H1 (cell line): ENCODE data around the gene TNRC6C. TPM values are rescaled to one million over a fixed set of nuclear protein-coding genes. Genes with fewer than 3 reads are reported as not detected.
A peak's percentile ranks its signal among the peaks of the same experiment; 100 is the strongest.

Experiments
- CTCF ChIA-PET: fragments of 300-600 bp; sonication (Branson Sonifier 250); formaldehyde crosslinking; loops from one replicate; lab custom pipeline; 2021; ENCODE audit not compliant: partially characterized antibody; lab: Charles Lee
- POLR2A ChIA-PET: fragments of 300-600 bp; sonication (Branson Sonifier 250); formaldehyde crosslinking; loops from one replicate; lab custom pipeline; 2021; ENCODE audit warnings: inconsistent platforms; ENCODE audit not compliant: partially characterized antibody; lab: Charles Lee
- DNase-seq, 2 experiments: peaks; one replicate each; pipeline versions ENCODE4 v3.0.0 to v3.0.0-alpha.2; 2010 to 2022; ENCODE audit warnings: low spot score in 2 of 2, low read depth in 1 of 2, mixed read lengths in 1 of 2
- FAIRE-seq: peaks from 2 replicates; lab custom pipeline; 2011; peaks lifted over from hg19 to GRCh38; lab: Jason Lieb, UNC
- H2AFZ ChIP-seq: 2 replicates; pipeline ENCODE4 v1.8.1; 2012; ENCODE audit warnings: low read length, inconsistent platforms
- H2AK5ac ChIP-seq: 2 replicates; pipeline ENCODE4 v1.6.1; 2013; ENCODE audit warnings: low read depth, low read length
- H2BK120ac ChIP-seq: replicated peaks from 2 replicates; pipeline ENCODE3; 2013; ENCODE audit warnings: low read depth, low read length, inconsistent platforms
- H2BK12ac ChIP-seq: 2 replicates; pipeline ENCODE4 v1.6.1; 2013; ENCODE audit warnings: low read depth, low read length
- H2BK15ac ChIP-seq: 2 replicates; pipeline ENCODE4 v1.6.1; 2013; ENCODE audit warnings: low read length
- H2BK20ac ChIP-seq: 2 replicates; pipeline ENCODE4 v1.6.1; 2013; ENCODE audit warnings: low read length
- H2BK5ac ChIP-seq: 2 replicates; pipeline ENCODE4 v1.6.1; 2013; ENCODE audit warnings: low read depth, low read length
- H3K14ac ChIP-seq: 2 replicates; pipeline ENCODE4 v1.6.1; 2013; ENCODE audit warnings: inconsistent platforms; ENCODE audit not compliant: insufficient read length
- H3K18ac ChIP-seq: 2 replicates; pipeline ENCODE4 v1.6.1; 2013; ENCODE audit warnings: low read length; ENCODE audit errors: extremely low read depth
- H3K23ac ChIP-seq: 2 replicates; pipeline ENCODE4 v1.6.1; 2013; ENCODE audit warnings: inconsistent platforms; ENCODE audit not compliant: insufficient read length
- H3K23me2 ChIP-seq: 2 replicates; pipeline ENCODE4 v1.6.1; 2013; ENCODE audit warnings: low read depth, low read length
- H3K27ac ChIP-seq: 2 replicates; pipeline ENCODE4 v1.6.1; 2011; ENCODE audit warnings: low read depth, low read length, inconsistent platforms
- H3K27me3 ChIP-seq, 4 experiments: replicated peaks in 1 of 4; 1 replicate in 1 of 4; 2 replicates in 3 of 4; pipeline versions ENCODE4 v1.6.1 to v1.8.1; 2011 to 2013; ENCODE audit warnings: low read length in 3 of 4, mild to moderate bottlenecking in 3 of 4, inconsistent platforms in 2 of 4, mixed read lengths in 2 of 4, moderate library complexity in 1 of 4; ENCODE audit not compliant: control insufficient read depth in 3 of 4, insufficient read depth in 3 of 4; ENCODE audit errors: extremely low read depth in 1 of 4
- H3K36me3 ChIP-seq, 4 experiments: 2 replicates each; pipeline versions ENCODE4 v1.6.1 to v1.8.1; 2011 to 2013; ENCODE audit warnings: mild to moderate bottlenecking in 4 of 4, low read length in 3 of 4, moderate library complexity in 2 of 4, control low read depth in 1 of 4, inconsistent platforms in 1 of 4; ENCODE audit not compliant: insufficient read depth in 4 of 4, control insufficient read depth in 2 of 4
- H3K4ac ChIP-seq: replicated peaks from 2 replicates; pipeline ENCODE3; 2013; ENCODE audit warnings: low read length, low read depth, mixed read lengths, inconsistent platforms; ENCODE audit not compliant: insufficient read length
- H3K4me1 ChIP-seq, 4 experiments: replicated peaks in 1 of 4; 1 replicate in 1 of 4; 2 replicates in 3 of 4; pipeline versions ENCODE4 v1.6.1 to v1.8.1; 2011 to 2013; ENCODE audit warnings: low read length in 3 of 4, inconsistent platforms in 2 of 4, mixed read lengths in 1 of 4; ENCODE audit not compliant: insufficient read depth in 4 of 4, control insufficient read depth in 3 of 4
- H3K4me2 ChIP-seq, 2 experiments: 2 replicates each; pipeline versions ENCODE4 v1.6.1 to v1.8.1; 2011 to 2013; ENCODE audit warnings: low read depth in 2 of 2, low read length in 2 of 2, control low read depth in 1 of 2, inconsistent platforms in 1 of 2, mild to moderate bottlenecking in 1 of 2; ENCODE audit not compliant: insufficient read depth in 1 of 2
- H3K4me3 ChIP-seq, 4 experiments: fragments of 200-600, 300-600 bp in 1 of 4; sonication (generic), shearing (Covaris generic), sonication (Bioruptor Twin) in 1 of 4; 2 replicates each; pipeline versions ENCODE4 v1.5.1 to v1.8.1; 2011 to 2016; ENCODE audit warnings: low read length in 4 of 4, low read depth in 3 of 4, control low read depth in 2 of 4, inconsistent platforms in 2 of 4, mild to moderate bottlenecking in 2 of 4, mixed read lengths in 1 of 4, moderate library complexity in 1 of 4; ENCODE audit not compliant: insufficient read depth in 2 of 4; ENCODE audit errors: extremely low read depth in 1 of 4
- H3K56ac ChIP-seq: replicated peaks from 2 replicates; pipeline ENCODE3; 2013; ENCODE audit warnings: low read depth, mild to moderate bottlenecking, mixed read lengths, low read length, inconsistent platforms; ENCODE audit not compliant: insufficient read length
- H3K79me1 ChIP-seq: 2 replicates; pipeline ENCODE4 v1.6.1; 2013; ENCODE audit warnings: low read depth, low read length, control low read depth
- H3K79me2 ChIP-seq, 2 experiments: 2 replicates each; pipeline versions ENCODE4 v1.6.1 to v1.8.1; 2012 to 2013; ENCODE audit warnings: low read length in 2 of 2, mild to moderate bottlenecking in 2 of 2, inconsistent platforms in 1 of 2; ENCODE audit not compliant: insufficient read depth in 2 of 2, control insufficient read depth in 1 of 2
- H3K9ac ChIP-seq, 4 experiments: replicated peaks in 1 of 4; 1 replicate in 1 of 4; 2 replicates in 3 of 4; pipeline versions ENCODE4 v1.6.1 to v1.8.1; 2011 to 2013; ENCODE audit warnings: low read depth in 3 of 4, low read length in 3 of 4, control low read depth in 2 of 4, mild to moderate bottlenecking in 2 of 4, moderate library complexity in 2 of 4, inconsistent platforms in 1 of 4; ENCODE audit errors: extremely low read depth in 1 of 4
- H3K9me3 ChIP-seq, 2 experiments: 2 replicates each; pipeline versions ENCODE4 v1.6.1 to v1.8.1; 2012 to 2013; ENCODE audit warnings: mild to moderate bottlenecking in 2 of 2, moderate library complexity in 2 of 2, control low read depth in 1 of 2, inconsistent platforms in 1 of 2, low read depth in 1 of 2, low read length in 1 of 2, mixed read lengths in 1 of 2; ENCODE audit not compliant: insufficient read depth in 2 of 2
- H4K20me1 ChIP-seq, 2 experiments: replicated peaks in 1 of 2; 2 replicates each; pipeline versions ENCODE3 to v1.8.1; 2011 to 2013; ENCODE audit warnings: inconsistent platforms in 2 of 2, low read length in 2 of 2, mild to moderate bottlenecking in 1 of 2; ENCODE audit not compliant: insufficient read depth in 2 of 2, control insufficient read depth in 1 of 2
- H4K5ac ChIP-seq: 2 replicates; pipeline ENCODE4 v1.6.1; 2013; ENCODE audit warnings: low read length, low read depth, mixed read lengths, inconsistent platforms; ENCODE audit not compliant: insufficient read length
- H4K8ac ChIP-seq: 2 replicates; pipeline ENCODE4 v1.8.0; 2013; ENCODE audit warnings: mild to moderate bottlenecking, moderate library complexity, low read length, inconsistent platforms; ENCODE audit not compliant: insufficient read depth; ENCODE audit errors: extremely low read depth
- H4K91ac ChIP-seq: replicated peaks from 2 replicates; pipeline ENCODE3; 2013; ENCODE audit warnings: low read length, mixed read lengths, inconsistent platforms; ENCODE audit not compliant: insufficient read length
- ASH2L ChIP-seq: fragments of 200-600, 300-600 bp; sonication (generic); IDR thresholded peaks from one replicate; pipeline ENCODE4 v1.7.1; 2017; ENCODE audit warnings: low read length
- GTF2F1 ChIP-seq: IDR thresholded peaks from 2 replicates; pipeline ENCODE4 v1.6.1; 2012; ENCODE audit warnings: low read depth, low read length, improper control_type of control experiment, borderline replicate concordance
- KDM4A ChIP-seq: IDR thresholded peaks from one replicate; pipeline ENCODE4 v1.7.1; 2012; ENCODE audit warnings: low read depth, mild to moderate bottlenecking, moderate library complexity, low read length, inconsistent platforms; ENCODE audit not compliant: severe bottlenecking
- MAX ChIP-seq: IDR thresholded peaks from 2 replicates; pipeline ENCODE4 v1.6.1; 2012; ENCODE audit warnings: inconsistent platforms
- SAP30 ChIP-seq: fragments of 300-600 bp; sonication (generic); IDR thresholded peaks from 2 replicates; pipeline ENCODE4 v1.7.1; 2012; ENCODE audit warnings: low read length, moderate library complexity, mild to moderate bottlenecking, inconsistent platforms; ENCODE audit not compliant: insufficient read depth, insufficient replicate concordance
- TEAD4 ChIP-seq: IDR thresholded peaks from 2 replicates; pipeline ENCODE4 v1.6.1; 2012; ENCODE audit warnings: low read depth, low read length, inconsistent platforms, mixed read lengths
- USF2 ChIP-seq: IDR thresholded peaks from 2 replicates; pipeline ENCODE4 v1.6.1; 2011; ENCODE audit warnings: low read length, improper control_type of control experiment
- WGBS, 2 experiments: shearing (Covaris generic) in 1 of 2; methylation state at CpG; one replicate each; pipeline versions ENCODE4 v1.1.6 to v1.1.7; 2013 to 2015; ENCODE audit warnings: low lambda C conversion rate in 2 of 2, mixed read lengths in 2 of 2, inconsistent platforms in 1 of 2, low coverage in 1 of 2, missing lambda C conversion rate in 1 of 2; ENCODE audit not compliant: insufficient replicate concordance in 2 of 2, insufficient coverage in 1 of 2, insufficient read length in 1 of 2; ENCODE audit errors: extremely low coverage in 1 of 2, missing lambda C conversion rate in 1 of 2; 5-methylcytosine and 5-hydroxymethylcytosine counted together
- polyA plus RNA-seq, 7 experiments: library from polyadenylated mRNA; depleted of rRNA in 3 of 7; stranded (reverse) in 5 of 7; unstranded in 2 of 7; fragments of >200 nt in 5 of 7; fragments of 200-250 nt in 2 of 7; gene quantifications; 1 replicate in 5 of 7; 2 replicates in 1 of 7; 4 replicates in 1 of 7; pipeline versions ENCODE4 v1.2.1 to v1.2.3, GENCODE V29; 2011 to 2013; ENCODE audit warnings: missing spikeins in 2 of 7, mixed read lengths in 2 of 7
- total RNA-seq: library from RNA; stranded (reverse); fragmentation: NEBNext Ultra II Directional; extraction: Animal tissue kit (Norgen Biotek cat#: 25700); gene quantifications from 2 replicates; pipeline ENCODE4 v1.2.1, GENCODE V29; 2021

The TNRC6C gene
- total and polyA plus RNA-seq, 2 of the 8 experiments (the other 6 are each of a cell fraction or from before 2014, with no cell fraction given): 2.8 to 28.9 TPM

- Histone ChIP-seq H4K5ac (no peak overlapping the region), H3K56ac (no peak overlapping the region), H3K4ac (no peak overlapping the region), H2AK5ac (no peak overlapping the region), H3K23ac (no peak overlapping the region), H3K36me3 (no peaks in the 10 kb centered on the region), H3K14ac (no peak overlapping the region), H2BK15ac (no peak overlapping the region), H3K9ac (no peak overlapping the region), H2AFZ (no peak overlapping the region), H3K4me1 (peaks cover 0 to 25% (median 12%) of the 10 kb centered on the region in 4 experiments; a peak in 6 of 7 replicates), H3K79me1 (no peaks in the 10 kb centered on the region), H2BK120ac (no peak overlapping the region), H3K79me2 (no peaks in the 10 kb centered on the region), H4K91ac (peak overlapping the region; percentile 19), H2BK20ac (no peak overlapping the region), H3K4me3 (peak overlapping the region in 2 of 4 experiments; percentile 10 to 58; a peak in 4 of 8 replicates), H3K4me2 (peak overlapping the region; percentile 53 to 69), H2BK12ac (peak overlapping the region; percentile 10; the same call in 1 of the 2 replicates), H3K27me3 (peaks cover 0 to 26% (median 17%) of the 10 kb centered on the region in 4 experiments; a peak in 5 of 7 replicates), H4K8ac (no peak overlapping the region; the same call in 1 of the 2 replicates), H2BK5ac (no peak overlapping the region; the same call in 1 of the 2 replicates), H4K20me1 (peaks cover 0 to 3% of the 10 kb centered on the region in 2 experiments), H3K9me3 (no peaks in the 10 kb centered on the region), H3K18ac (no peak overlapping the region), H3K23me2 (peaks cover 7% of the 10 kb centered on the region), H3K27ac (no peak overlapping the region)
- 0 out of 2 replicates have a peak, but pooled peaks have one; percentile 35 for TF ChIP-seq TEAD4
- TF ChIP-seq ASH2L: no peak
- TF ChIP-seq MAX: 0 out of 2 replicates have a peak, but pooled peaks have one; percentile 44
- TF ChIP-seq KDM4A: peak; percentile 31
- TF ChIP-seq GTF2F1: no peak
- no peak for TF ChIP-seq USF2
- TF ChIP-seq SAP30: no peak
- WGBS, 2 experiments: 70% methylated on average over 10 of the region's 38 CpGs; no CpG with 5 or more reads in 1 of the 2 experiments
- no peak for FAIRE-seq
- peak in 1 of 2 experiments; percentile 69 for DNase-seq
- CTCF ChIA-PET: interaction anchor here (1.5 to 4.2 kb wide), 3 partner anchors 8 to 47 kb away, joined by 4 to 17 read pairs (median 9); no protein-coding TSS in a partner anchor
- POLR2A ChIA-PET: interaction anchor here (1.0 to 4.6 kb wide), 5 partner anchors 16 to 43 kb away, joined by 3 to 16 read pairs (median 4); no protein-coding TSS in a partner anchor
Observed at GRCh38 chr17:78132084-78132676, 173.7 kb downstream of the TNRC6C start.
